Measurements from ENCODE around the gene RDM1. TPM values are rescaled to one million over a fixed set of nuclear protein-coding genes. Genes with fewer than 3 reads are reported as not detected.

Gene RDM1
- total and polyA plus RNA-seq, 2 donors (not counting 1 experiment from before 2014, with no cell fraction given), result 0.48 to 0.83 TPM

GRCh38 chr17:35934760-35935159, 4.2 kb upstream of the RDM1 start:
- Histone ChIP-seq H3K79me2 (ENCODE audit: control insufficient read depth, insufficient read depth, low read length) (no peaks in the 10 kb centered on the region), H3K4me3 (replicated peaks in 1 of 4; ENCODE audit: control extremely low read depth in 1 of 4, insufficient read depth in 1 of 4, low read depth in 3 of 4, low read length in 4 of 4) (no peak overlapping the region), H3K36me3 (ENCODE audit: control insufficient read depth, insufficient read depth, low read length) (no peaks in the 10 kb centered on the region), H3K27ac (ENCODE audit: insufficient read depth, low read length) (no peak overlapping the region), H3K4me2 (ENCODE audit: extremely low read depth, insufficient read depth, low read length) (no peak overlapping the region), H4K20me1 (ENCODE audit: control insufficient read depth, extremely low read depth, insufficient read depth, low read length) (no peaks in the 10 kb centered on the region), H3K4me1 (ENCODE audit: control insufficient read depth, extremely low read depth, insufficient read depth, low read length) (no peaks in the 10 kb centered on the region), H3K9me3 (ENCODE audit: control insufficient read depth, insufficient read depth, low read depth, low read length) (no peaks in the 10 kb centered on the region), H3K27me3 (ENCODE audit: control insufficient read depth, insufficient read depth, low read length) (no peaks in the 10 kb centered on the region), H3K9ac (ENCODE audit: insufficient read depth, low read length) (no peak overlapping the region), H2AFZ (ENCODE audit: low read length) (no peak overlapping the region)
- TF ChIP-seq CTCF (conservative IDR thresholded peaks at IDR 0.05 in 1 of 2, IDR thresholded peaks at IDR 0.05 in 1 of 2; ENCODE audit: low read depth in 1 of 2, low read length in 2 of 2), result no peak
- no peak for TF ChIP-seq EZH2 (IDR thresholded peaks at IDR 0.05; ENCODE audit: low read length, missing control alignments)
- DNase-seq (ENCODE audit: low read depth in 2 of 2), result peak in 1 of 2 donors; percentile 19

- Histone ChIP-seq H2AFZ (ENCODE audit: low read length) (no peak overlapping the region), H3K4me2 (ENCODE audit: extremely low read depth, insufficient read depth, low read length) (no peak overlapping the region)
Observed at GRCh38 chr17:35932586-35932985, 2.0 kb upstream of the RDM1 start.

GRCh38 chr17:35931794-35932425, 1.3 kb upstream of the RDM1 start:
- H3K9me3 ChIP-seq (ENCODE audit: control insufficient read depth, insufficient read depth, low read depth, low read length), result no peaks in the 10 kb centered on the region
- no peaks in the 10 kb centered on the region for H4K20me1 ChIP-seq (ENCODE audit: control insufficient read depth, extremely low read depth, insufficient read depth, low read length)
- no peak overlapping the region for H3K4me2 ChIP-seq (ENCODE audit: extremely low read depth, insufficient read depth, low read length)
- TF ChIP-seq CTCF (conservative IDR thresholded peaks at IDR 0.05 in 1 of 2, IDR thresholded peaks at IDR 0.05 in 1 of 2; ENCODE audit: low read depth in 1 of 2, low read length in 2 of 2) (no peak), EZH2 (IDR thresholded peaks at IDR 0.05; ENCODE audit: low read length, missing control alignments) (no peak)
- no peaks in the 10 kb centered on the region for H3K4me1 ChIP-seq (ENCODE audit: control insufficient read depth, extremely low read depth, insufficient read depth, low read length)
- no peak overlapping the region for H3K27ac ChIP-seq (ENCODE audit: insufficient read depth, low read length)
- H3K9ac ChIP-seq (ENCODE audit: insufficient read depth, low read length), result no peak overlapping the region
- DNase-seq (ENCODE audit: low read depth in 2 of 2), result peak; percentile 12 to 76
- no peaks in the 10 kb centered on the region for H3K27me3 ChIP-seq (ENCODE audit: control insufficient read depth, insufficient read depth, low read length)
- no peak overlapping the region for H3K4me3 ChIP-seq (replicated peaks in 1 of 4; ENCODE audit: control extremely low read depth in 1 of 4, insufficient read depth in 1 of 4, low read depth in 3 of 4, low read length in 4 of 4)
- peak overlapping the region; percentile 12 for H2AFZ ChIP-seq (ENCODE audit: low read length)
- H3K79me2 ChIP-seq (ENCODE audit: control insufficient read depth, insufficient read depth, low read length), result no peaks in the 10 kb centered on the region
- H3K36me3 ChIP-seq (ENCODE audit: control insufficient read depth, insufficient read depth, low read length), result no peaks in the 10 kb centered on the region

More at GRCh38 chr17:35932586-35932985, 2.0 kb upstream of the RDM1 start:
- DNase-seq (ENCODE audit: low read depth in 2 of 2), result peak in 1 of 2 donors; percentile 59
- Histone ChIP-seq H3K4me3 (replicated peaks in 1 of 4; ENCODE audit: control extremely low read depth in 1 of 4, insufficient read depth in 1 of 4, low read depth in 3 of 4, low read length in 4 of 4) (no peak overlapping the region), H3K36me3 (ENCODE audit: control insufficient read depth, insufficient read depth, low read length) (no peaks in the 10 kb centered on the region), H3K9me3 (ENCODE audit: control insufficient read depth, insufficient read depth, low read depth, low read length) (no peaks in the 10 kb centered on the region), H3K9ac (ENCODE audit: insufficient read depth, low read length) (no peak overlapping the region), H3K79me2 (ENCODE audit: control insufficient read depth, insufficient read depth, low read length) (no peaks in the 10 kb centered on the region), H3K4me1 (ENCODE audit: control insufficient read depth, extremely low read depth, insufficient read depth, low read length) (no peaks in the 10 kb centered on the region), H4K20me1 (ENCODE audit: control insufficient read depth, extremely low read depth, insufficient read depth, low read length) (no peaks in the 10 kb centered on the region), H3K27ac (ENCODE audit: insufficient read depth, low read length) (no peak overlapping the region), H3K27me3 (ENCODE audit: control insufficient read depth, insufficient read depth, low read length) (no peaks in the 10 kb centered on the region)
- no peak for TF ChIP-seq EZH2 (IDR thresholded peaks at IDR 0.05; ENCODE audit: low read length, missing control alignments)
- TF ChIP-seq CTCF (conservative IDR thresholded peaks at IDR 0.05 in 1 of 2, IDR thresholded peaks at IDR 0.05 in 1 of 2; ENCODE audit: low read depth in 1 of 2, low read length in 2 of 2), result no peak

Data from fibroblast of lung (primary cell).